ENCODE data around the gene RAB11FIP5.
"Not testable (repeated sequence)": the region's sequence is repeated elsewhere in the genome, so short reads cannot be mapped to it uniquely, and the experiment has no call there.

- not testable (repeated sequence) for TF ChIP-seq CTCF (conservative IDR thresholded peaks at IDR 0.05; ENCODE audit: low read depth, low read length); EZH2 (IDR thresholded peaks at IDR 0.05; ENCODE audit: borderline replicate concordance, low read depth, low read length, poor library complexity, severe bottlenecking)
Observed at GRCh38 chr2:73119611-73120239, 7.0 kb upstream of the RAB11FIP5 start.
